H1 (cell line): ENCODE results near the gene TAF9. TPM values are rescaled to one million over a fixed set of nuclear protein-coding genes. Genes with fewer than 3 reads are reported as not detected.

Source experiments
- BCL11A ChIP-seq, 2 experiments: IDR thresholded peaks; one replicate each; pipeline ENCODE4 v1.6.1; 2011; ENCODE audit warnings: low read depth in 2 of 2, low read length in 2 of 2, mild to moderate bottlenecking in 2 of 2
- CHD7 ChIP-seq: fragments of 300-600 bp; sonication (generic); IDR thresholded peaks from 2 replicates; pipeline ENCODE4 v1.7.1; 2012; ENCODE audit warnings: low read length, moderate library complexity, mild to moderate bottlenecking, inconsistent platforms; ENCODE audit not compliant: insufficient replicate concordance
- CTBP2 ChIP-seq: IDR thresholded peaks from 2 replicates; pipeline ENCODE4 v1.7.0; 2011; ENCODE audit warnings: borderline replicate concordance, mild to moderate bottlenecking, moderate library complexity, mixed read lengths, low read length; ENCODE audit not compliant: insufficient read depth, insufficient read length
- EP300 ChIP-seq, 2 experiments: IDR thresholded peaks; 1 replicate in 1 of 2; 2 replicates in 1 of 2; pipeline ENCODE4 v1.6.1; 2011 to 2012; ENCODE audit warnings: low read depth in 2 of 2, low read length in 2 of 2, mild to moderate bottlenecking in 2 of 2, borderline replicate concordance in 1 of 2, inconsistent platforms in 1 of 2, moderate library complexity in 1 of 2
- EZH2 ChIP-seq: fragments of 200-600 bp; sonication (generic); IDR thresholded peaks from 2 replicates; pipeline ENCODE4 v1.7.1; 2012; ENCODE audit warnings: low read depth, mild to moderate bottlenecking, moderate library complexity, low read length, inconsistent platforms; ENCODE audit not compliant: severe bottlenecking
- FOSL1 ChIP-seq: IDR thresholded peaks from 2 replicates; pipeline ENCODE4 v1.6.1; 2011; ENCODE audit warnings: mild to moderate bottlenecking, low read depth, low read length, moderate library complexity; ENCODE audit not compliant: insufficient read depth
- SP2 ChIP-seq: IDR thresholded peaks from 2 replicates; pipeline ENCODE4 v1.6.1; 2012; ENCODE audit warnings: mild to moderate bottlenecking, low read length, inconsistent platforms
- polyA plus RNA-seq, 7 experiments: library from polyadenylated mRNA; depleted of rRNA in 3 of 7; stranded (reverse) in 5 of 7; unstranded in 2 of 7; fragments of >200 nt in 5 of 7; fragments of 200-250 nt in 2 of 7; gene quantifications; 1 replicate in 5 of 7; 2 replicates in 1 of 7; 4 replicates in 1 of 7; pipeline versions ENCODE4 v1.2.1 to v1.2.3, GENCODE V29; 2011 to 2013; ENCODE audit warnings: missing spikeins in 2 of 7, mixed read lengths in 2 of 7
- total RNA-seq: library from RNA; stranded (reverse); fragmentation: NEBNext Ultra II Directional; extraction: Animal tissue kit (Norgen Biotek cat#: 25700); gene quantifications from 2 replicates; pipeline ENCODE4 v1.2.1, GENCODE V29; 2021
- TF ChIP-seq, protein P1 (sequence below): IDR thresholded peaks from 2 replicates; pipeline ENCODE4 v1.6.1; 2012; ENCODE audit warnings: inconsistent platforms

The TAF9 gene
- total and polyA plus RNA-seq, 2 of the 8 experiments (the other 6 are each of a cell fraction or from before 2014, with no cell fraction given): 85.1 to 135 TPM

DNA sequence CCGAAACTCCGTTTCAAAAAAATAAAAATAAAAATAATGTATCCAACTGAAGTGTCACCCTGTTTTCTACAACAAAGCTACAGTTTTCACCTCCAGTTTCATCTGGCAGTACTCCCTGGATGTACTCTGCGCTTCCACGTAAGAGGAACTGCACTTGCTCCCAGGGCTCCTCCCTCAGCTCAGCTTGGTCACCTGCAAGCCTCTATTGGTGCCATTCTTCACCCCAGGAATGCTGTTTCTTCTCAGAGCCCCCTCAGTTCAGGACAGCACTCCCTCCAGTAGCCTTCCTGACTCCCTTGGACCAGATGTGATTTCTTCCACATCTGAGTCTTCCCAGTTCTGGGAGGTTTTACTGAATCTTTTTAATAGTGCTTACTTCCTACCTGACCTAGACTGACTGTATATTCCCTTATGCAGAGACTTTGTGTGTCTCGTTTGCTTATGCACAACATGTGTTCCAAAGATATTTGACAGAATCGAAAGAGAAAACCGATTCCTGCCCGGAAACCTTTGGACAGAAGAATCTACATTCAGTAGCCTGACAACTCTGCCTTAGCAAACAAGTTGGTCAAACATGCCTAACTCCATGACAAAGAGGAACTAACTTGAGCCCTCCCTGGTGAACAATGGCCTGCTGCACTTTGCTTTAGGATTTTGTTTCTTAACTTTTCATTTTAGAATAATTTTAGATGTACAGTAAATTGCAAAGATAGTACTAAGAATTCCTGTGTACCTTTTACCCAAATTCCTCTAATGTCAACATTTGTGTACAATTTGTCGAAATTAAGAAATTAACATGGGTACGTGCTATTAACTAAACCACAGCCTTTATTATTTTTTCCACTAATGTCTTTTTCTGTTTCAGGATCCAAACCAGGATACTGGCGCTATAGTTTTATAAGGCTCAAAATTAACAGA lies 37.5 kb downstream of the TAF9 start (continued):
- TF ChIP-seq, protein P1, sequence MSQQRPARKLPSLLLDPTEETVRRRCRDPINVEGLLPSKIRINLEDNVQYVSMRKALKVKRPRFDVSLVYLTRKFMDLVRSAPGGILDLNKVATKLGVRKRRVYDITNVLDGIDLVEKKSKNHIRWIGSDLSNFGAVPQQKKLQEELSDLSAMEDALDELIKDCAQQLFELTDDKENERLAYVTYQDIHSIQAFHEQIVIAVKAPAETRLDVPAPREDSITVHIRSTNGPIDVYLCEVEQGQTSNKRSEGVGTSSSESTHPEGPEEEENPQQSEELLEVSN: no peak
- TF ChIP-seq CTBP2 (no peak), CHD7 (no peak), FOSL1 (no peak), EP300 (IDR thresholded peaks at IDR 0.05; ENCODE audit: borderline replicate concordance in 1 of 2, low read depth in 2 of 2, low read length in 2 of 2) (no peak), BCL11A (IDR thresholded peaks at IDR 0.05; ENCODE audit: low read depth in 2 of 2, low read length in 2 of 2) (no peak), SP2 (no peak), EZH2 (no peak)
